Endothelial cell of umbilical vein (primary cell): ENCODE measurements around the gene MYO15A. TPM values are rescaled to one million over a fixed set of nuclear protein-coding genes. Genes with fewer than 3 reads are reported as not detected.

ENCODE experiments used
- BruUV-seq: library from RNA; stranded (reverse); fragments of 400-500 nt; replicated peaks from 2 replicates; lab custom pipeline; 2021; lab: Mats Ljungman, UMichigan
- CTCF ChIA-PET: fragments of 300-600, 350-600 bp; sonication (Branson Sonifier 250); formaldehyde crosslinking; loops from one replicate; lab custom pipeline; 2021; ENCODE audit warnings: antibody characterized with exemption, inconsistent platforms; lab: Charles Lee
- POLR2A ChIA-PET: fragments of 300-600, 350-600 bp; sonication (Branson Sonifier 250); formaldehyde crosslinking; loops from one replicate; lab custom pipeline; 2021; ENCODE audit warnings: antibody characterized with exemption, inconsistent platforms; lab: Charles Lee
- DNase-seq: peaks from one replicate; pipeline ENCODE4 v3.0.0-alpha.2; 2011; ENCODE audit warnings: low read depth, low spot score
- FAIRE-seq: peaks from 2 replicates; lab custom pipeline; 2011; peaks lifted over from hg19 to GRCh38; lab: Jason Lieb, UNC
- H2AFZ ChIP-seq: 2 replicates; pipeline ENCODE4 v1.6.0; 2012; ENCODE audit warnings: low read depth, low read length, control low read depth, inconsistent platforms
- H3K27ac ChIP-seq: 2 replicates; pipeline ENCODE4 v1.5.1; 2011; ENCODE audit warnings: low read depth, mild to moderate bottlenecking, control low read depth, low read length, moderate library complexity; ENCODE audit not compliant: insufficient read depth
- H3K27me3 ChIP-seq, 2 experiments: 2 replicates each; pipeline versions ENCODE4 v1.6.0 to v1.6.1; 2011; ENCODE audit warnings: low read length in 2 of 2, mixed read lengths in 1 of 2; ENCODE audit not compliant: control insufficient read depth in 2 of 2, insufficient read depth in 2 of 2
- H3K36me3 ChIP-seq, 2 experiments: 2 replicates in 1 of 2; 3 replicates in 1 of 2; pipeline ENCODE4 v1.5.1; 2011; ENCODE audit warnings: low read length in 2 of 2, mild to moderate bottlenecking in 1 of 2, moderate library complexity in 1 of 2; ENCODE audit not compliant: control insufficient read depth in 2 of 2, insufficient read depth in 2 of 2; ENCODE audit errors: extremely low read depth in 1 of 2
- H3K4me1 ChIP-seq: 3 replicates; pipeline ENCODE4 v1.5.1; 2011; ENCODE audit warnings: mild to moderate bottlenecking, low read length; ENCODE audit not compliant: control insufficient read depth, insufficient read depth; ENCODE audit errors: extremely low read depth
- H3K4me2 ChIP-seq: 2 replicates; pipeline ENCODE4 v1.6.1; 2011; ENCODE audit warnings: low read length, control low read depth, mixed read lengths; ENCODE audit not compliant: insufficient read depth
- H3K4me3 ChIP-seq, 3 experiments: fragments of 200-600 bp in 1 of 3; sonication (generic), shearing (Covaris generic) in 1 of 3; replicated peaks in 1 of 3; 2 replicates each; pipeline ENCODE4 v1.5.1; 2011 to 2016; ENCODE audit warnings: control low read depth in 3 of 3, low read length in 3 of 3, mild to moderate bottlenecking in 2 of 3, inconsistent platforms in 1 of 3, low read depth in 1 of 3, moderate library complexity in 1 of 3; ENCODE audit not compliant: insufficient read depth in 1 of 3
- H3K79me2 ChIP-seq: 2 replicates; pipeline ENCODE4 v1.6.0; 2012; ENCODE audit warnings: low read length, inconsistent platforms; ENCODE audit not compliant: control insufficient read depth, insufficient read depth
- H3K9ac ChIP-seq: replicated peaks from 2 replicates; pipeline ENCODE3; 2011; ENCODE audit warnings: low read length, control low read depth; ENCODE audit not compliant: insufficient read depth; ENCODE audit errors: extremely low read depth
- H3K9me1 ChIP-seq: replicated peaks from 3 replicates; pipeline ENCODE4 v1.6.0; 2011; ENCODE audit warnings: mild to moderate bottlenecking, low read length; ENCODE audit not compliant: control insufficient read depth, insufficient read depth; ENCODE audit errors: extremely low read depth
- H3K9me3 ChIP-seq: replicated peaks from 2 replicates; pipeline ENCODE4 v1.5.1; 2012; ENCODE audit warnings: low read length, inconsistent platforms; ENCODE audit not compliant: control insufficient read depth, insufficient read depth
- H4K20me1 ChIP-seq: replicated peaks from 2 replicates; pipeline ENCODE3; 2011; ENCODE audit warnings: mild to moderate bottlenecking, low read length; ENCODE audit not compliant: control insufficient read depth, insufficient read depth; ENCODE audit errors: extremely low read depth
- CTCF ChIP-seq, 2 donors: IDR thresholded peaks; 1 replicate in 1 of 2; 2 replicates in 1 of 2; pipeline ENCODE4 v1.5.1; 2011; ENCODE audit warnings: low read length in 2 of 2, mild to moderate bottlenecking in 2 of 2, moderate library complexity in 2 of 2, control low read depth in 1 of 2, inconsistent platforms in 1 of 2, low read depth in 1 of 2; ENCODE audit not compliant: insufficient read depth in 1 of 2; ENCODE audit errors: extremely low read depth in 1 of 2
- EZH2 ChIP-seq: IDR thresholded peaks from 2 replicates; pipeline ENCODE4 v1.6.1; 2012; ENCODE audit warnings: borderline replicate concordance, low read depth, mild to moderate bottlenecking, moderate library complexity, low read length, inconsistent platforms; ENCODE audit not compliant: severe bottlenecking
- FOS ChIP-seq: IDR thresholded peaks from 2 replicates; pipeline ENCODE4 v1.6.1; 2011; ENCODE audit warnings: mild to moderate bottlenecking, low read length, moderate library complexity, borderline replicate concordance; ENCODE audit not compliant: insufficient read depth
- GATA2 ChIP-seq: IDR thresholded peaks from 2 replicates; pipeline ENCODE4 v1.7.0; 2011; ENCODE audit warnings: low read depth, mild to moderate bottlenecking, moderate library complexity, mixed read lengths, low read length; ENCODE audit not compliant: insufficient read length, insufficient read depth
- JUN ChIP-seq: IDR thresholded peaks from 2 replicates; pipeline ENCODE4 v1.6.1; 2011; ENCODE audit warnings: borderline replicate concordance, low read depth; ENCODE audit not compliant: insufficient read length, insufficient read depth
- MAX ChIP-seq: IDR thresholded peaks from 2 replicates; pipeline ENCODE4 v1.6.1; 2011; ENCODE audit not compliant: insufficient read depth, insufficient read length
- MYC ChIP-seq: IDR thresholded peaks from one replicate; pipeline ENCODE4 v1.6.1; 2011; ENCODE audit warnings: mild to moderate bottlenecking, low read depth, low read length
- POLR2A ChIP-seq: IDR thresholded peaks from 2 replicates; pipeline ENCODE4 v1.6.1; 2012; ENCODE audit warnings: low read depth, mild to moderate bottlenecking, control low read depth, low read length
- POLR2AphosphoS5 ChIP-seq: IDR thresholded peaks from 2 replicates; pipeline ENCODE4 v1.6.1; 2012; ENCODE audit warnings: low read depth, mild to moderate bottlenecking, control low read depth, low read length, moderate library complexity; ENCODE audit not compliant: insufficient read depth
- dilution Hi-C: fragments of 300-500 bp; cut with MboI; formaldehyde crosslinking; loops from one replicate; pipeline ENCODE4 v1.15.0; 2019; ENCODE audit warnings: low sequenced_read_pairs; ENCODE audit not compliant: extremely low pct_ligation_motif_present
- intact Hi-C: fragments of 100-400 bp; cut with micrococcal nuclease; formaldehyde crosslinking; loops from one replicate; pipeline ENCODE4 v1.10.0; 2022
- polyA plus RNA-seq, 4 experiments: library from polyadenylated mRNA; depleted of rRNA in 3 of 4; stranded (reverse) in 3 of 4; unstranded in 1 of 4; fragments of >200 nt; gene quantifications; 2 replicates each; pipeline versions ENCODE4 v1.2.1 to v1.2.3, GENCODE V29; 2011 to 2012; ENCODE audit warnings: missing spikeins in 1 of 4
- total RNA-seq: library from RNA; stranded (reverse); gene quantifications from 2 replicates; pipeline ENCODE4 v1.2.3, GENCODE V29; 2021

MYO15A gene
- total and polyA plus RNA-seq, 2 donors (not counting 3 experiments of a cell fraction or from before 2014, with no cell fraction given), result 0.46 to 0.82 TPM

- Histone ChIP-seq H3K9ac (no peak overlapping the region), H2AFZ (no peak overlapping the region), H3K9me1 (no peaks in the 10 kb centered on the region), H3K4me3 (no peak overlapping the region), H3K4me2 (no peak overlapping the region), H3K36me3 (no peaks in the 10 kb centered on the region), H4K20me1 (no peaks in the 10 kb centered on the region), H3K27ac (no peak overlapping the region), H3K27me3 (no peaks in the 10 kb centered on the region), H3K79me2 (no peaks in the 10 kb centered on the region), H3K9me3 (no peaks in the 10 kb centered on the region), H3K4me1 (peaks cover 4% of the 10 kb centered on the region)
- TF ChIP-seq FOS, result no peak
- TF ChIP-seq EZH2, result no peak
- no peak for TF ChIP-seq GATA2
- TF ChIP-seq POLR2AphosphoS5, result no peak
- TF ChIP-seq POLR2A, result no peak
- TF ChIP-seq JUN, result no peak
- TF ChIP-seq MAX, result no peak
- TF ChIP-seq CTCF (IDR thresholded peaks at IDR 0.05; ENCODE audit: extremely low read depth in 1 of 2, insufficient read depth in 1 of 2, low read depth in 1 of 2, low read length in 2 of 2), result no peak
- TF ChIP-seq MYC, result no peak
- CTCF ChIA-PET, result interaction anchor here (0.8 to 3.5 kb wide), 8 partner anchors 9 to 105 kb away, joined by 3 to 37 read pairs (median 4); partner anchors contain the start of gene ALKBH5
- DNase-seq (no peak), FAIRE-seq (no peak)
- POLR2A ChIA-PET, result no interaction called here
- dilution Hi-C loops, result no loop called here
- BruUV-seq, result no TSS peak
- intact Hi-C loops, result loop anchor here (5.0 kb wide), 1 partner anchor 75 kb away; no protein-coding TSS in a partner anchor
These were observed 33.9 kb downstream of the MYO15A start for GRCh38 chr17:18142417-18142816.
